WTC11 (cell line): ENCODE measurements around the gene MEIS2. TPM values are rescaled to one million over a fixed set of nuclear protein-coding genes. Genes with fewer than 3 reads are reported as not detected.

Experiments
- ATAC-seq: fragments of 200-7000 bp; cut with Tn5 transposase; 2 replicates; pipeline ENCODE4 v1.10.0; 2021; ENCODE audit warnings: mild to moderate bottlenecking, moderate library complexity
- CTCF ChIA-PET: fragments of 300-600 bp; sonication (Branson Sonifier 250); formaldehyde crosslinking; loops from one replicate; lab custom pipeline; 2021; ENCODE audit warnings: antibody characterized with exemption; lab: Charles Lee
- POLR2A ChIA-PET: fragments of 350-600 bp; sonication (Branson Sonifier 250); formaldehyde crosslinking; loops from one replicate; lab custom pipeline; 2021; ENCODE audit warnings: antibody characterized with exemption; lab: Charles Lee
- DNase-seq: peaks from one replicate; pipeline ENCODE4 v3.0.0; 2021; ENCODE audit warnings: low spot score
- H3K27ac Mint-ChIP-seq: 2 replicates; pipeline ENCODE4 v1.8.0; 2021; ENCODE audit warnings: mixed read lengths
- H3K27me3 Mint-ChIP-seq: 2 replicates; pipeline ENCODE4 v1.8.0; 2021; ENCODE audit warnings: low read depth, mild to moderate bottlenecking, moderate library complexity, mixed read lengths
- H3K36me3 Mint-ChIP-seq: 2 replicates; pipeline ENCODE4 v1.8.0; 2021; ENCODE audit warnings: mixed read lengths
- H3K4me1 Mint-ChIP-seq: 2 replicates; pipeline ENCODE4 v1.8.0; 2022; ENCODE audit warnings: mixed read lengths
- H3K4me3 Mint-ChIP-seq: 2 replicates; pipeline ENCODE4 v1.8.0; 2021; ENCODE audit warnings: mild to moderate bottlenecking, moderate library complexity, mixed read lengths
- H3K9me3 Mint-ChIP-seq: 2 replicates; pipeline ENCODE4 v1.8.0; 2021; ENCODE audit warnings: mixed read lengths
- ATF1 ChIP-seq: sonication (generic); formaldehyde crosslinking; IDR thresholded peaks from 2 replicates; pipeline ENCODE4 v1.8.1; 2023; ENCODE audit warnings: mild to moderate bottlenecking, moderate library complexity, missing genetic modification reagents
- FOXJ3 ChIP-seq: sonication (generic); formaldehyde crosslinking; IDR thresholded peaks from 2 replicates; pipeline ENCODE4 v1.9.0; 2021; ENCODE audit warnings: missing genetic modification reagents, mild to moderate bottlenecking, borderline replicate concordance
- FOXP1 ChIP-seq: sonication (generic); formaldehyde crosslinking; IDR thresholded peaks from 2 replicates; pipeline ENCODE4 v1.8.0; 2022; ENCODE audit warnings: missing genetic modification reagents, mild to moderate bottlenecking, moderate library complexity, borderline replicate concordance
- HMGA2 ChIP-seq: fragments of 250-450 bp; sonication (Bioruptor Pico); IDR thresholded peaks from 2 replicates; pipeline ENCODE4 v1.4.0; 2021; ENCODE audit warnings: mild to moderate bottlenecking, moderate library complexity
- IRF2 ChIP-seq: sonication (generic); formaldehyde crosslinking; IDR thresholded peaks from 2 replicates; pipeline ENCODE4 v1.8.0; 2022; ENCODE audit warnings: low read depth, missing genetic modification reagents, borderline replicate concordance
- KAT7 ChIP-seq: sonication (generic); formaldehyde crosslinking; IDR thresholded peaks from 2 replicates; pipeline ENCODE4 v1.8.1; 2023; ENCODE audit warnings: missing genetic modification reagents, mild to moderate bottlenecking, borderline replicate concordance
- NR3C1 ChIP-seq: sonication (generic); formaldehyde crosslinking; conservative IDR thresholded peaks from 2 replicates; pipeline ENCODE4 v1.8.1; 2023; ENCODE audit warnings: low read depth, mild to moderate bottlenecking, missing genetic modification reagents
- SMAD3 ChIP-seq: sonication (generic); formaldehyde crosslinking; IDR thresholded peaks from 2 replicates; pipeline ENCODE4 v1.8.0; 2022; ENCODE audit warnings: missing genetic modification reagents, mild to moderate bottlenecking, borderline replicate concordance
- TCF7 ChIP-seq: sonication (generic); formaldehyde crosslinking; IDR thresholded peaks from 2 replicates; pipeline ENCODE4 v1.8.0; 2022; ENCODE audit warnings: mild to moderate bottlenecking, low read depth, missing genetic modification reagents, moderate library complexity
- ZNF219 ChIP-seq: sonication (generic); formaldehyde crosslinking; IDR thresholded peaks from 2 replicates; pipeline ENCODE4 v1.8.0; 2023; ENCODE audit warnings: missing genetic modification reagents, mild to moderate bottlenecking, borderline replicate concordance
- total RNA-seq: library from RNA; stranded (reverse); gene quantifications from 3 replicates; pipeline ENCODE4 v1.2.3, GENCODE V29; 2021
- TF ChIP-seq, protein P1 (sequence below): fragments of 250-450 bp; sonication (Bioruptor Pico); IDR thresholded peaks from 2 replicates; pipeline ENCODE4 v1.9.0; 2021; ENCODE audit warnings: mild to moderate bottlenecking, borderline replicate concordance
- TF ChIP-seq, protein P2 (sequence below): fragments of 250-450 bp; sonication (Bioruptor Pico); conservative IDR thresholded peaks from 2 replicates; pipeline ENCODE4 v1.9.0; 2021; ENCODE audit warnings: mild to moderate bottlenecking
- TF ChIP-seq, protein P3 (sequence below): sonication (generic); formaldehyde crosslinking; IDR thresholded peaks from 2 replicates; pipeline ENCODE4 v1.8.0; 2023; ENCODE audit warnings: mild to moderate bottlenecking, missing genetic modification reagents
- TF ChIP-seq, protein P4 (sequence below): fragments of 250-450 bp; sonication (Bioruptor Pico); IDR thresholded peaks from 2 replicates; pipeline ENCODE4 v1.9.0; 2021; ENCODE audit warnings: mild to moderate bottlenecking
- TF ChIP-seq, protein P5 (sequence below): sonication (generic); formaldehyde crosslinking; IDR thresholded peaks from 2 replicates; pipeline ENCODE4 v1.8.1; 2022; ENCODE audit warnings: low read depth, missing genetic modification reagents, borderline replicate concordance

MEIS2 gene
- total RNA-seq, 1 experiment from 2014 or later = 0.57 TPM

DNA sequence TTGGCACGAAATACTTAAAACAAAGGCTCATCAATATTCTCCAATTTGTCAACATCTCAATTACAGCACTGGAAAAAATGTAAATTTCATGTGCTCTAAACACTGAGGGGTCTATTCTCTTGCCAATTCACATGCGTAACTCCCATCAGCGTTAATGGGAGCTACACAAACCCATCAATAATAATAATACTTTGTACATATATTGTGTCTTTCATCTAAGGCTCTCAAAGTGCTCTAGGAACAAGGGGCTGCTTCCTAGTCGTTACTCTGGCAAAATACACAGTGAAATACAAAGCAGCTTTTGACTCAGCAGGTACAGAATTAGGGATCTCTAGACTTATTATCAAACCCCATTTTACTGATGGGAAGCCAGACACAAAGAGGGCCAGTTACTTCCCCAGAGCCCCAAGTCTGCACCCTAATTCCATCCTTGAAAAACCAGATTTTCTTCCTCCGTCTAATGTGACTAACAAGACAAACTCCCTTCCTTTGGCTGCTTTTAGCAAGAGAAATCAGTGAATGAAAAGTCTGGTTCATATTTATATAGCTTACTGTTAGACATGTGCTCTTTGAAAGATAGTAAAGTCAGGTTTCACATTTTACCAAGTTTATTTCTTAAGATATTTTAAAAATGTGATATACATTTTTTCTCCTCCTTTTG lies 20.0 kb downstream of the MEIS2 start:
- ChIA-PET POLR2A (no interaction called here), CTCF (no interaction called here)
- ATAC-seq = no peak
- H3K4me1 Mint-ChIP-seq = peaks cover 37% of the 10 kb centered on the region
- H3K27me3 Mint-ChIP-seq = no peaks in the 10 kb centered on the region
- H3K36me3 Mint-ChIP-seq = no peaks in the 10 kb centered on the region
- no peak overlapping the region for H3K27ac Mint-ChIP-seq
- no peaks in the 10 kb centered on the region for H3K9me3 Mint-ChIP-seq
- TF ChIP-seq, protein P1, sequence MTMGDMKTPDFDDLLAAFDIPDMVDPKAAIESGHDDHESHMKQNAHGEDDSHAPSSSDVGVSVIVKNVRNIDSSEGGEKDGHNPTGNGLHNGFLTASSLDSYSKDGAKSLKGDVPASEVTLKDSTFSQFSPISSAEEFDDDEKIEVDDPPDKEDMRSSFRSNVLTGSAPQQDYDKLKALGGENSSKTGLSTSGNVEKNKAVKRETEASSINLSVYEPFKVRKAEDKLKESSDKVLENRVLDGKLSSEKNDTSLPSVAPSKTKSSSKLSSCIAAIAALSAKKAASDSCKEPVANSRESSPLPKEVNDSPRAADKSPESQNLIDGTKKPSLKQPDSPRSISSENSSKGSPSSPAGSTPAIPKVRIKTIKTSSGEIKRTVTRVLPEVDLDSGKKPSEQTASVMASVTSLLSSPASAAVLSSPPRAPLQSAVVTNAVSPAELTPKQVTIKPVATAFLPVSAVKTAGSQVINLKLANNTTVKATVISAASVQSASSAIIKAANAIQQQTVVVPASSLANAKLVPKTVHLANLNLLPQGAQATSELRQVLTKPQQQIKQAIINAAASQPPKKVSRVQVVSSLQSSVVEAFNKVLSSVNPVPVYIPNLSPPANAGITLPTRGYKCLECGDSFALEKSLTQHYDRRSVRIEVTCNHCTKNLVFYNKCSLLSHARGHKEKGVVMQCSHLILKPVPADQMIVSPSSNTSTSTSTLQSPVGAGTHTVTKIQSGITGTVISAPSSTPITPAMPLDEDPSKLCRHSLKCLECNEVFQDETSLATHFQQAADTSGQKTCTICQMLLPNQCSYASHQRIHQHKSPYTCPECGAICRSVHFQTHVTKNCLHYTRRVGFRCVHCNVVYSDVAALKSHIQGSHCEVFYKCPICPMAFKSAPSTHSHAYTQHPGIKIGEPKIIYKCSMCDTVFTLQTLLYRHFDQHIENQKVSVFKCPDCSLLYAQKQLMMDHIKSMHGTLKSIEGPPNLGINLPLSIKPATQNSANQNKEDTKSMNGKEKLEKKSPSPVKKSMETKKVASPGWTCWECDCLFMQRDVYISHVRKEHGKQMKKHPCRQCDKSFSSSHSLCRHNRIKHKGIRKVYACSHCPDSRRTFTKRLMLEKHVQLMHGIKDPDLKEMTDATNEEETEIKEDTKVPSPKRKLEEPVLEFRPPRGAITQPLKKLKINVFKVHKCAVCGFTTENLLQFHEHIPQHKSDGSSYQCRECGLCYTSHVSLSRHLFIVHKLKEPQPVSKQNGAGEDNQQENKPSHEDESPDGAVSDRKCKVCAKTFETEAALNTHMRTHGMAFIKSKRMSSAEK (CRISPR knock-in tag) = no peak
- TF ChIP-seq, protein P2, sequence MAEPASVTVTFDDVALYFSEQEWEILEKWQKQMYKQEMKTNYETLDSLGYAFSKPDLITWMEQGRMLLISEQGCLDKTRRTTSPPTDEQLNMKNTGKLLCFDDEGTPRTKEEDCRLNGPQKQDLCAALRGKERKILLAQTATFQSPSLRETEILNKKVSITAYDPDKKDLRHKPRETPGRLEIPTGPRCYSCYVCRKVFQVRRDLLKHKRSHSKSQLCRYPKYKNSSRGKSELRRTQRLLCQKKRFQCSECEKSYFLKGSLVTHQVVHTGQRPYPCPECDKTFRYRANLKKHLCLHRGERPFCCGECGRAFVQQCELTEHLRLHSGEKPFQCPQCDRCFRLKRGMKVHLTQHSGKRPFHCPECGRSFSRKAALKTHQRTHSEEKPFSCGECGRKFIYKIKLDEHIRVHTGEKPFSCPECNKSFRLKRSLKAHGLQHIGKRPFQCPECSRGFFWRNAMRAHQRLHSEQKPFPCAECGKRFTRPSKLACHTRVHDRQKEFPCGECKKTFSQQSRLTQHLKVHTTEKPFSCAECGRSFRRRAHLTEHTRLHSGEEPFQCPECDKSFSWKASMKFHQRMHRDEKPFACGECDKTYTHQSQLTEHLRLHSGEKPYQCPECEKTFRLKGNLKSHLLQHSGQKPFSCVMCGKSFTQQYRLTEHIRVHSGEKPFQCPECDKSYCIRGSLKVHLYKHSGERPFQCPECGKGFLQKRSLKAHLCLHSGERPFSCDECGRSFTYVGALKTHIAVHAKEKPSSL (CRISPR knock-in tag) = no peak
- TF ChIP-seq, protein P3, sequence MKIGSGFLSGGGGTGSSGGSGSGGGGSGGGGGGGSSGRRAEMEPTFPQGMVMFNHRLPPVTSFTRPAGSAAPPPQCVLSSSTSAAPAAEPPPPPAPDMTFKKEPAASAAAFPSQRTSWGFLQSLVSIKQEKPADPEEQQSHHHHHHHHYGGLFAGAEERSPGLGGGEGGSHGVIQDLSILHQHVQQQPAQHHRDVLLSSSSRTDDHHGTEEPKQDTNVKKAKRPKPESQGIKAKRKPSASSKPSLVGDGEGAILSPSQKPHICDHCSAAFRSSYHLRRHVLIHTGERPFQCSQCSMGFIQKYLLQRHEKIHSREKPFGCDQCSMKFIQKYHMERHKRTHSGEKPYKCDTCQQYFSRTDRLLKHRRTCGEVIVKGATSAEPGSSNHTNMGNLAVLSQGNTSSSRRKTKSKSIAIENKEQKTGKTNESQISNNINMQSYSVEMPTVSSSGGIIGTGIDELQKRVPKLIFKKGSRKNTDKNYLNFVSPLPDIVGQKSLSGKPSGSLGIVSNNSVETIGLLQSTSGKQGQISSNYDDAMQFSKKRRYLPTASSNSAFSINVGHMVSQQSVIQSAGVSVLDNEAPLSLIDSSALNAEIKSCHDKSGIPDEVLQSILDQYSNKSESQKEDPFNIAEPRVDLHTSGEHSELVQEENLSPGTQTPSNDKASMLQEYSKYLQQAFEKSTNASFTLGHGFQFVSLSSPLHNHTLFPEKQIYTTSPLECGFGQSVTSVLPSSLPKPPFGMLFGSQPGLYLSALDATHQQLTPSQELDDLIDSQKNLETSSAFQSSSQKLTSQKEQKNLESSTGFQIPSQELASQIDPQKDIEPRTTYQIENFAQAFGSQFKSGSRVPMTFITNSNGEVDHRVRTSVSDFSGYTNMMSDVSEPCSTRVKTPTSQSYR (CRISPR knock-in tag) = no peak
- no peak for TF ChIP-seq TCF7
- TF ChIP-seq IRF2 = no peak
- TF ChIP-seq, protein P4, sequence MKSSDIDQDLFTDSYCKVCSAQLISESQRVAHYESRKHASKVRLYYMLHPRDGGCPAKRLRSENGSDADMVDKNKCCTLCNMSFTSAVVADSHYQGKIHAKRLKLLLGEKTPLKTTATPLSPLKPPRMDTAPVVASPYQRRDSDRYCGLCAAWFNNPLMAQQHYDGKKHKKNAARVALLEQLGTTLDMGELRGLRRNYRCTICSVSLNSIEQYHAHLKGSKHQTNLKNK (CRISPR knock-in tag) = no peak
- no peak for TF ChIP-seq HMGA2
- TF ChIP-seq, protein P5, sequence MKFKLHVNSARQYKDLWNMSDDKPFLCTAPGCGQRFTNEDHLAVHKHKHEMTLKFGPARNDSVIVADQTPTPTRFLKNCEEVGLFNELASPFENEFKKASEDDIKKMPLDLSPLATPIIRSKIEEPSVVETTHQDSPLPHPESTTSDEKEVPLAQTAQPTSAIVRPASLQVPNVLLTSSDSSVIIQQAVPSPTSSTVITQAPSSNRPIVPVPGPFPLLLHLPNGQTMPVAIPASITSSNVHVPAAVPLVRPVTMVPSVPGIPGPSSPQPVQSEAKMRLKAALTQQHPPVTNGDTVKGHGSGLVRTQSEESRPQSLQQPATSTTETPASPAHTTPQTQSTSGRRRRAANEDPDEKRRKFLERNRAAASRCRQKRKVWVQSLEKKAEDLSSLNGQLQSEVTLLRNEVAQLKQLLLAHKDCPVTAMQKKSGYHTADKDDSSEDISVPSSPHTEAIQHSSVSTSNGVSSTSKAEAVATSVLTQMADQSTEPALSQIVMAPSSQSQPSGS (CRISPR knock-in tag) = no peak
- no peak for TF ChIP-seq FOXP1 (CRISPR knock-in tag)
- no peak for TF ChIP-seq ATF1 (CRISPR knock-in tag)
- TF ChIP-seq ZNF219 (CRISPR knock-in tag) = no peak
- TF ChIP-seq KAT7 (CRISPR knock-in tag) = no peak
- no peak for TF ChIP-seq NR3C1
- no peak for TF ChIP-seq FOXJ3 (CRISPR knock-in tag)
- no peak for TF ChIP-seq SMAD3 (CRISPR knock-in tag)
- DNase-seq = no peak
- H3K4me3 Mint-ChIP-seq = no peak overlapping the region
